ENCODE data around the gene ITPKB. TPM values are rescaled to one million over a fixed set of nuclear protein-coding genes. Genes with fewer than 3 reads are reported as not detected.

The ITPKB gene
- total and polyA plus RNA-seq, 2 experiments from 2014 or later: 0.31 to 5.2 TPM

DNA sequence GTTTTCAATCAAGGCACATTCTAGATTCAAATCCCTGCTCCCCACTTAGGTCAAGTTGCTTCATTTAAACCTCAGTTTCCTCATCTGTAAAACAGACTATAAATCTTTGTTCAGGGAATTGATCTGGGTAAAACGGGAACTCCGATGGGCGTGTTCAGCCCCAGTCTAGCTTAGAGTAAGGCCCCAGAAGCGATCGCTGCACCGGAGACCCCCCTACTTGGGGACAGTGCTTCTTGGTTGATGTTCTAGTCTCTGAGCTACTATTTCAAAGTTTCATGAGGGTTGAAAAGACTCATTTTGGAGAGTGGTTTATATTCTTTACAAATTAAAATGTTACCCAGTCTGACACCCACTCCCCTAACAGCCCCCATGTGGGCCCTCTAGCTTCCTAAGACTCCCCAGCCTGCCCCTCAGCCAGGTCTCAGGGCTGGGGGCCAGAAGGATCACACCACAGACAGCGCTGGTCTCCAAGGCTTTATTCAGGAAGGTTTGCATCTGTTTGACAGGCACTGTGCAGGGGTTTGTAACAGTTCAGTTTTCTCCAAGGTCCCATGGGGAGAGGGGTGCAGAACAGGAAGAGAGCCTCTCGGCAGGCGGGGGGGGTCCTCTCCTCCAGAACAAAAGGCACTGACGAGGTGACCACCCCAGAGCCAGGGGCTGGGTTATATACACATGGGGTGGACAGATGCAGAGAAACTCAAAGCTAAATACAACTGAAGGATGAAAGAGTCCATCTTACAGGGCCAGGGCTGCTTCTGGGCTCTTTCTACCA lies 107.7 kb downstream of the ITPKB start (continued):
- TF ChIP-seq, protein P1, sequence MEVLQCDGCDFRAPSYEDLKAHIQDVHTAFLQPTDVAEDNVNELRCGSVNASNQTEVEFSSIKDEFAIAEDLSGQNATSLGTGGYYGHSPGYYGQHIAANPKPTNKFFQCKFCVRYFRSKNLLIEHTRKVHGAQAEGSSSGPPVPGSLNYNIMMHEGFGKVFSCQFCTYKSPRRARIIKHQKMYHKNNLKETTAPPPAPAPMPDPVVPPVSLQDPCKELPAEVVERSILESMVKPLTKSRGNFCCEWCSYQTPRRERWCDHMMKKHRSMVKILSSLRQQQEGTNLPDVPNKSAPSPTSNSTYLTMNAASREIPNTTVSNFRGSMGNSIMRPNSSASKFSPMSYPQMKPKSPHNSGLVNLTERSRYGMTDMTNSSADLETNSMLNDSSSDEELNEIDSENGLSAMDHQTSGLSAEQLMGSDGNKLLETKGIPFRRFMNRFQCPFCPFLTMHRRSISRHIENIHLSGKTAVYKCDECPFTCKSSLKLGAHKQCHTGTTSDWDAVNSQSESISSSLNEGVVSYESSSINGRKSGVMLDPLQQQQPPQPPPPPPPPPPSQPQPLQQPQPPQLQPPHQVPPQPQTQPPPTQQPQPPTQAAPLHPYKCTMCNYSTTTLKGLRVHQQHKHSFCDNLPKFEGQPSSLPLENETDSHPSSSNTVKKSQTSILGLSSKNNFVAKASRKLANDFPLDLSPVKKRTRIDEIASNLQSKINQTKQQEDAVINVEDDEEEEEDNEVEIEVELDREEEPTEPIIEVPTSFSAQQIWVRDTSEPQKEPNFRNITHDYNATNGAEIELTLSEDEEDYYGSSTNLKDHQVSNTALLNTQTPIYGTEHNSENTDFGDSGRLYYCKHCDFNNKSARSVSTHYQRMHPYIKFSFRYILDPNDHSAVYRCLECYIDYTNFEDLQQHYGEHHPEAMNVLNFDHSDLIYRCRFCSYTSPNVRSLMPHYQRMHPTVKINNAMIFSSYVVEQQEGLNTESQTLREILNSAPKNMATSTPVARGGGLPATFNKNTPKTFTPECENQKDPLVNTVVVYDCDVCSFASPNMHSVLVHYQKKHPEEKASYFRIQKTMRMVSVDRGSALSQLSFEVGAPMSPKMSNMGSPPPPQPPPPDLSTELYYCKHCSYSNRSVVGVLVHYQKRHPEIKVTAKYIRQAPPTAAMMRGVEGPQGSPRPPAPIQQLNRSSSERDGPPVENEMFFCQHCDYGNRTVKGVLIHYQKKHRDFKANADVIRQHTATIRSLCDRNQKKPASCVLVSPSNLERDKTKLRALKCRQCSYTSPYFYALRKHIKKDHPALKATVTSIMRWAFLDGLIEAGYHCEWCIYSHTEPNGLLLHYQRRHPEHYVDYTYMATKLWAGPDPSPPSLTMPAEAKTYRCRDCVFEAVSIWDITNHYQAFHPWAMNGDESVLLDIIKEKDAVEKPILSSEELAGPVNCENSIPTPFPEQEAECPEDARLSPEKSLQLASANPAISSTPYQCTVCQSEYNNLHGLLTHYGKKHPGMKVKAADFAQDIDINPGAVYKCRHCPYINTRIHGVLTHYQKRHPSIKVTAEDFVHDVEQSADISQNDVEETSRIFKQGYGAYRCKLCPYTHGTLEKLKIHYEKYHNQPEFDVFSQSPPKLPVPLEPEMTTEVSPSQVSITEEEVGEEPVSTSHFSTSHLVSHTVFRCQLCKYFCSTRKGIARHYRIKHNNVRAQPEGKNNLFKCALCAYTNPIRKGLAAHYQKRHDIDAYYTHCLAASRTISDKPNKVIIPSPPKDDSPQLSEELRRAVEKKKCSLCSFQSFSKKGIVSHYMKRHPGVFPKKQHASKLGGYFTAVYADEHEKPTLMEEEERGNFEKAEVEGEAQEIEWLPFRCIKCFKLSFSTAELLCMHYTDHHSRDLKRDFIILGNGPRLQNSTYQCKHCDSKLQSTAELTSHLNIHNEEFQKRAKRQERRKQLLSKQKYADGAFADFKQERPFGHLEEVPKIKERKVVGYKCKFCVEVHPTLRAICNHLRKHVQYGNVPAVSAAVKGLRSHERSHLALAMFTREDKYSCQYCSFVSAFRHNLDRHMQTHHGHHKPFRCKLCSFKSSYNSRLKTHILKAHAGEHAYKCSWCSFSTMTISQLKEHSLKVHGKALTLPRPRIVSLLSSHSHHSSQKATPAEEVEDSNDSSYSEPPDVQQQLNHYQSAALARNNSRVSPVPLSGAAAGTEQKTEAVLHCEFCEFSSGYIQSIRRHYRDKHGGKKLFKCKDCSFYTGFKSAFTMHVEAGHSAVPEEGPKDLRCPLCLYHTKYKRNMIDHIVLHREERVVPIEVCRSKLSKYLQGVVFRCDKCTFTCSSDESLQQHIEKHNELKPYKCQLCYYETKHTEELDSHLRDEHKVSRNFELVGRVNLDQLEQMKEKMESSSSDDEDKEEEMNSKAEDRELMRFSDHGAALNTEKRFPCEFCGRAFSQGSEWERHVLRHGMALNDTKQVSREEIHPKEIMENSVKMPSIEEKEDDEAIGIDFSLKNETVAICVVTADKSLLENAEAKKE (CRISPR knock-in tag; IDR thresholded peaks at IDR 0.05): no peak
- TF ChIP-seq POLR2AphosphoS5 (IDR thresholded peaks at IDR 0.05; ENCODE audit: low read depth): no peak
- no peak for TF ChIP-seq JUNB (IDR thresholded peaks at IDR 0.05; ENCODE audit: unreplicated experiment)
- no peak for TF ChIP-seq EZH2phosphoT487 (IDR thresholded peaks at IDR 0.05; ENCODE audit: unreplicated experiment)
- TF ChIP-seq, protein P2, sequence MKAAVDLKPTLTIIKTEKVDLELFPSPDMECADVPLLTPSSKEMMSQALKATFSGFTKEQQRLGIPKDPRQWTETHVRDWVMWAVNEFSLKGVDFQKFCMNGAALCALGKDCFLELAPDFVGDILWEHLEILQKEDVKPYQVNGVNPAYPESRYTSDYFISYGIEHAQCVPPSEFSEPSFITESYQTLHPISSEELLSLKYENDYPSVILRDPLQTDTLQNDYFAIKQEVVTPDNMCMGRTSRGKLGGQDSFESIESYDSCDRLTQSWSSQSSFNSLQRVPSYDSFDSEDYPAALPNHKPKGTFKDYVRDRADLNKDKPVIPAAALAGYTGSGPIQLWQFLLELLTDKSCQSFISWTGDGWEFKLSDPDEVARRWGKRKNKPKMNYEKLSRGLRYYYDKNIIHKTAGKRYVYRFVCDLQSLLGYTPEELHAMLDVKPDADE (IDR thresholded peaks at IDR 0.05): no peak
- TF ChIP-seq, protein P3, sequence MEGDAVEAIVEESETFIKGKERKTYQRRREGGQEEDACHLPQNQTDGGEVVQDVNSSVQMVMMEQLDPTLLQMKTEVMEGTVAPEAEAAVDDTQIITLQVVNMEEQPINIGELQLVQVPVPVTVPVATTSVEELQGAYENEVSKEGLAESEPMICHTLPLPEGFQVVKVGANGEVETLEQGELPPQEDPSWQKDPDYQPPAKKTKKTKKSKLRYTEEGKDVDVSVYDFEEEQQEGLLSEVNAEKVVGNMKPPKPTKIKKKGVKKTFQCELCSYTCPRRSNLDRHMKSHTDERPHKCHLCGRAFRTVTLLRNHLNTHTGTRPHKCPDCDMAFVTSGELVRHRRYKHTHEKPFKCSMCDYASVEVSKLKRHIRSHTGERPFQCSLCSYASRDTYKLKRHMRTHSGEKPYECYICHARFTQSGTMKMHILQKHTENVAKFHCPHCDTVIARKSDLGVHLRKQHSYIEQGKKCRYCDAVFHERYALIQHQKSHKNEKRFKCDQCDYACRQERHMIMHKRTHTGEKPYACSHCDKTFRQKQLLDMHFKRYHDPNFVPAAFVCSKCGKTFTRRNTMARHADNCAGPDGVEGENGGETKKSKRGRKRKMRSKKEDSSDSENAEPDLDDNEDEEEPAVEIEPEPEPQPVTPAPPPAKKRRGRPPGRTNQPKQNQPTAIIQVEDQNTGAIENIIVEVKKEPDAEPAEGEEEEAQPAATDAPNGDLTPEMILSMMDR (conservative IDR thresholded peaks at IDR 0.05; ENCODE audit: low read depth in 2 of 2): no peak
- no peak for TF ChIP-seq ZNF331 (CRISPR knock-in tag; IDR thresholded peaks at IDR 0.05; ENCODE audit: low read depth)
- no peak for TF ChIP-seq CREB1 (CRISPR knock-in tag; IDR thresholded peaks at IDR 0.05; ENCODE audit: low read depth)

Measured in GM23338 (cell line).